Measurements from ENCODE around the gene TRIM45. TPM values are rescaled to one million over a fixed set of nuclear protein-coding genes. Genes with fewer than 3 reads are reported as not detected.

Gene TRIM45
- total and polyA plus RNA-seq, 2 of the 4 experiments (the other 2 are of a cell fraction): 2.0 to 5.1 TPM

GRCh38 chr1:117118137-117118536, 3.4 kb downstream of the TRIM45 start:
- Histone ChIP-seq H2BK120ac (ENCODE audit: low read depth, low read length) (no peak overlapping the region), H4K5ac (ENCODE audit: low read depth, low read length) (no peak overlapping the region), H3K4me2 (ENCODE audit: low read depth, low read length) (no peak overlapping the region), H2AFZ (replicated peaks; ENCODE audit: low read length, poor library complexity) (no peak overlapping the region), H3K56ac (ENCODE audit: extremely low read depth, insufficient read depth, low read length) (no peak overlapping the region), H3K23ac (ENCODE audit: low read depth, low read length) (no peak overlapping the region), H3K9me3 (ENCODE audit: control insufficient read depth, insufficient read depth, low read length) (no peaks in the 10 kb centered on the region), H3K14ac (replicated peaks; ENCODE audit: low read depth, low read length) (no peak overlapping the region), H3K18ac (ENCODE audit: low read depth, low read length) (no peak overlapping the region), H4K8ac (ENCODE audit: low read depth in 2 of 2, low read length in 2 of 2) (no peak overlapping the region), H2AK9ac (replicated peaks; ENCODE audit: low read depth, low read length, poor library complexity) (no peak overlapping the region), H2BK5ac (ENCODE audit: low read depth, low read length, poor library complexity, severe bottlenecking) (no peak overlapping the region), H2AK5ac (ENCODE audit: low read depth, low read length) (no peak overlapping the region), H4K20me1 (ENCODE audit: insufficient read depth, low read length) (no peaks in the 10 kb centered on the region), H3K27me3 (ENCODE audit: control insufficient read depth, insufficient read depth, low read length) (no peaks in the 10 kb centered on the region), H3K27ac (ENCODE audit: insufficient read depth, low read length) (no peak overlapping the region), H3K4ac (ENCODE audit: low read depth, low read length) (no peak overlapping the region), H3K79me1 (ENCODE audit: low read depth in 1 of 2, low read length in 2 of 2) (peaks cover 5 to 9% of the 10 kb centered on the region in 2 experiments; a peak in 1 of 4 replicates), H3K9me1 (ENCODE audit: insufficient read depth, low read length) (peaks cover 5% of the 10 kb centered on the region; the same call in 1 of the 2 replicates), H4K91ac (ENCODE audit: insufficient read depth, low read depth, low read length) (no peak overlapping the region), H3K9ac (ENCODE audit: low read depth, low read length) (no peak overlapping the region), H3K4me3 (ENCODE audit: insufficient read depth, low read depth, low read length) (no peak overlapping the region), H2BK20ac (ENCODE audit: low read depth, low read length) (no peak overlapping the region), H3K36me3 (ENCODE audit: control insufficient read depth, insufficient read depth, low read length) (peaks cover 9% of the 10 kb centered on the region), H2BK15ac (ENCODE audit: low read depth, low read length) (no peak overlapping the region), H3K4me1 (ENCODE audit: control insufficient read depth, insufficient read depth, low read length) (peaks cover 8% of the 10 kb centered on the region; the same call in 1 of the 2 replicates)
- TF ChIP-seq USF2 (IDR thresholded peaks at IDR 0.05; ENCODE audit: low read depth, low read length) (no peak), FOS (IDR thresholded peaks at IDR 0.05; ENCODE audit: low read depth, low read length) (no peak), SMC3 (IDR thresholded peaks at IDR 0.05; ENCODE audit: low read depth, low read length) (no peak), RFX5 (IDR thresholded peaks at IDR 0.05; ENCODE audit: low read depth, low read length) (no peak), MAFK (IDR thresholded peaks at IDR 0.05; ENCODE audit: low read depth, low read length) (no peak), RCOR1 (IDR thresholded peaks at IDR 0.05; ENCODE audit: insufficient replicate concordance, low read length) (no peak), NFE2L2 (IDR thresholded peaks at IDR 0.05; ENCODE audit: low read depth, low read length) (no peak), MAZ (IDR thresholded peaks at IDR 0.05; ENCODE audit: borderline replicate concordance, low read depth, low read length) (no peak), MXI1 (IDR thresholded peaks at IDR 0.05; ENCODE audit: borderline replicate concordance, low read depth, low read length) (no peak), ELK1 (IDR thresholded peaks at IDR 0.05; ENCODE audit: borderline replicate concordance, low read depth, low read length) (no peak)
- in situ Hi-C loops (cut with MboI; ENCODE audit: low sequenced_read_pairs): no loop called here
- dilution Hi-C loops (cut with HindIII; ENCODE audit: low sequenced_read_pairs, unreplicated experiment): no loop called here
- ATAC-seq (ENCODE audit: low read depth) (no peak), DNase-seq (no peak)
- 85% methylated on average over 7 of the region's 12 CpGs; no CpG with 5 or more reads in 1 of the 2 experiments for WGBS, 2 experiments (ENCODE audit: extremely low coverage in 2 of 2, insufficient read length in 1 of 2)
- BruUV-seq (replicated peaks): no TSS peak
- ChIA-PET CTCF (interaction anchor here (1.1 kb wide), 1 partner anchor 10 kb away, joined by 3 read pairs; no protein-coding TSS in a partner anchor), POLR2A (ENCODE audit: unreplicated experiment) (no interaction called here)
- intact Hi-C loops (cut with micrococcal nuclease): no loop called here

All from IMR-90 (cell line).